HepG2 (cell line): ENCODE data around the gene CTDSPL2. TPM values are rescaled to one million over a fixed set of nuclear protein-coding genes. Genes with fewer than 3 reads are reported as not detected.

Experiments used
- BCL3 ChIP-seq: sonication (generic); formaldehyde crosslinking; IDR thresholded peaks from 2 replicates; pipeline ENCODE4 v1.5.1; 2020; ENCODE audit warnings: mild to moderate bottlenecking, missing genetic modification reagents, moderate library complexity
- ETV6 ChIP-seq: sonication (generic); formaldehyde crosslinking; conservative IDR thresholded peaks from 2 replicates; pipeline ENCODE4 v1.4.0; 2020; ENCODE audit warnings: missing genetic modification reagents
- FOXO1 ChIP-seq: sonication (generic); formaldehyde crosslinking; IDR thresholded peaks from 2 replicates; pipeline ENCODE4 v1.4.0; 2020; ENCODE audit warnings: missing genetic modification reagents
- HIVEP1 ChIP-seq: sonication (generic); formaldehyde crosslinking; IDR thresholded peaks from 2 replicates; pipeline ENCODE4 v1.4.0; 2020; ENCODE audit warnings: mild to moderate bottlenecking, missing genetic modification reagents
- HOXA5 ChIP-seq: sonication (generic); formaldehyde crosslinking; IDR thresholded peaks from 2 replicates; pipeline ENCODE4 v1.4.0; 2020; ENCODE audit warnings: missing genetic modification reagents
- KAT7 ChIP-seq: IDR thresholded peaks from 2 replicates; pipeline ENCODE4 v1.6.1; 2018; ENCODE audit warnings: borderline replicate concordance, missing compliant biosample characterization
- NFRKB ChIP-seq: fragments of 450-650 bp; IDR thresholded peaks from 2 replicates; pipeline ENCODE4 v1.6.1; 2017
- U2AF2 ChIP-seq: fragments of 200-400 bp; formaldehyde crosslinking; IDR thresholded peaks from 2 replicates; pipeline ENCODE4 v1.6.1; 2017; ENCODE audit warnings: low read depth, mild to moderate bottlenecking, low read length
- ZBTB4 ChIP-seq: sonication (generic); formaldehyde crosslinking; IDR thresholded peaks from 2 replicates; pipeline ENCODE4 v1.4.0; 2020; ENCODE audit warnings: missing genetic modification reagents, mild to moderate bottlenecking, borderline replicate concordance
- ZFP90 ChIP-seq: sonication (generic); formaldehyde crosslinking; IDR thresholded peaks from 2 replicates; pipeline ENCODE4 v1.8.0; 2022; ENCODE audit warnings: missing genetic modification reagents, mild to moderate bottlenecking, inconsistent platforms, borderline replicate concordance
- ZFX ChIP-seq: sonication (generic); formaldehyde crosslinking; IDR thresholded peaks from 2 replicates; pipeline ENCODE4 v1.4.0; 2020; ENCODE audit warnings: mild to moderate bottlenecking, low read depth, missing genetic modification reagents, moderate library complexity
- ZNF468 ChIP-seq: sonication (generic); formaldehyde crosslinking; IDR thresholded peaks from 2 replicates; pipeline ENCODE4 v1.8.0; 2022; ENCODE audit warnings: mild to moderate bottlenecking, moderate library complexity, missing genetic modification reagents
- ZNF7 ChIP-seq: IDR thresholded peaks from 2 replicates; pipeline ENCODE4 v1.6.1; 2016; ENCODE audit warnings: missing biosample characterization, missing genetic modification reagents
- ZNF720 ChIP-seq: sonication (generic); formaldehyde crosslinking; IDR thresholded peaks from 2 replicates; pipeline ENCODE4 v1.4.0; 2020; ENCODE audit warnings: missing genetic modification reagents
- ZNF746 ChIP-seq: sonication (generic); formaldehyde crosslinking; IDR thresholded peaks from 2 replicates; pipeline ENCODE4 v1.8.0; 2022; ENCODE audit warnings: mild to moderate bottlenecking, missing genetic modification reagents
- ZNF773 ChIP-seq: sonication (generic); formaldehyde crosslinking; IDR thresholded peaks from 2 replicates; pipeline ENCODE4 v1.4.0; 2020; ENCODE audit warnings: missing genetic modification reagents, borderline replicate concordance
- polyA plus RNA-seq, 8 experiments: library from polyadenylated mRNA; depleted of rRNA in 3 of 8; stranded (reverse) in 7 of 8; unstranded in 1 of 8; fragments of >200 nt; fragmentation: Illumina TruSeq in 4 of 8; extraction: Trizol in 4 of 8; gene quantifications; 2 replicates each; pipeline versions ENCODE4 v1.2.1 to v1.2.3, GENCODE V29; 2011 to 2016; ENCODE audit warnings: low read depth in 4 of 8, missing spikeins in 1 of 8, mixed read lengths in 1 of 8; ENCODE audit not compliant: insufficient read depth in 1 of 8
- total RNA-seq, 5 experiments: library from RNA; depleted of rRNA; stranded (reverse); fragments of >200 nt; fragmentation: Illumina TruSeq; extraction: Trizol; gene quantifications; 2 replicates each; pipeline ENCODE4 v1.2.3, GENCODE V29; 2016; ENCODE audit warnings: low read depth in 1 of 5
- TF ChIP-seq, protein P1 (sequence below): fragments of 450-650 bp; IDR thresholded peaks from 2 replicates; pipeline ENCODE4 v1.6.1; 2016
- TF ChIP-seq, protein P2 (sequence below): sonication (generic); formaldehyde crosslinking; IDR thresholded peaks from 2 replicates; pipeline ENCODE4 v1.8.1; 2023; ENCODE audit warnings: mild to moderate bottlenecking, moderate library complexity, missing genetic modification reagents
- TF ChIP-seq, protein P3 (sequence below): sonication (generic); formaldehyde crosslinking; IDR thresholded peaks from 2 replicates; pipeline ENCODE4 v1.4.0; 2020; ENCODE audit warnings: mild to moderate bottlenecking, missing genetic modification reagents, borderline replicate concordance

CTDSPL2 gene
- total and polyA plus RNA-seq, 2 of the 13 experiments (the other 11 are each of a cell fraction or from before 2014, with no cell fraction given), result 37.4 to 56.2 TPM

- TF ChIP-seq, protein P1, sequence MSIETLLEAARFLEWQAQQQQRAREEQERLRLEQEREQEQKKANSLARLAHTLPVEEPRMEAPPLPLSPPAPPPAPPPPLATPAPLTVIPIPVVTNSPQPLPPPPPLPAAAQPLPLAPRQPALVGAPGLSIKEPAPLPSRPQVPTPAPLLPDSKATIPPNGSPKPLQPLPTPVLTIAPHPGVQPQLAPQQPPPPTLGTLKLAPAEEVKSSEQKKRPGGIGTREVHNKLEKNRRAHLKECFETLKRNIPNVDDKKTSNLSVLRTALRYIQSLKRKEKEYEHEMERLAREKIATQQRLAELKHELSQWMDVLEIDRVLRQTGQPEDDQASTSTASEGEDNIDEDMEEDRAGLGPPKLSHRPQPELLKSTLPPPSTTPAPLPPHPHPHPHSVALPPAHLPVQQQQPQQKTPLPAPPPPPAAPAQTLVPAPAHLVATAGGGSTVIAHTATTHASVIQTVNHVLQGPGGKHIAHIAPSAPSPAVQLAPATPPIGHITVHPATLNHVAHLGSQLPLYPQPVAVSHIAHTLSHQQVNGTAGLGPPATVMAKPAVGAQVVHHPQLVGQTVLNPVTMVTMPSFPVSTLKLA, result 0 out of 2 replicates have a peak, but pooled peaks have one; percentile 18
- TF ChIP-seq ZNF7 (CRISPR knock-in tag), result no peak
- no peak for TF ChIP-seq U2AF2
- TF ChIP-seq HOXA5, result peak; percentile 31
- no peak for TF ChIP-seq NFRKB
- TF ChIP-seq KAT7 (CRISPR knock-in tag), result peak; percentile 83
- TF ChIP-seq, protein P2, sequence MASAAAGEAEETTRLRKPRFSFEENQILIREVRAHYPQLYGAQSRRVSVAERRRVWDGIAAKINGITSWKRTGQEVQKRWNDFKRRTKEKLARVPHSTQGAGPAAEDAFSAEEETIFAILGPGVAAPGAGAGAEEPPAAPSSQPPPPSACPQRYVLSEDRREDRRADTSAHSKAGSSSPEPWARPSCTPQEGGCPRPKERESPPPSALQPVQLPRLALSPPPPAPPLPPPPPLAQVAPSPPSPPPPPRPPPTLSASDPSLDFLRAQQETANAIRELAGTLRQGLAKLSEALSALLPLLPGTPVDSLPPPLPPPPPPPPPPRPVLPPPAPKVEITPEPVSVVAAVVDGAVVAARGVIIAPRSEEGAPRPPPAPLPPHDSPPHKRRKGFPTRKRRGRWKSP (CRISPR knock-in tag), result peak; percentile 65
- peak; percentile 42; the same call in 1 of the 2 replicates for TF ChIP-seq ZNF773 (CRISPR knock-in tag)
- TF ChIP-seq, protein P3, sequence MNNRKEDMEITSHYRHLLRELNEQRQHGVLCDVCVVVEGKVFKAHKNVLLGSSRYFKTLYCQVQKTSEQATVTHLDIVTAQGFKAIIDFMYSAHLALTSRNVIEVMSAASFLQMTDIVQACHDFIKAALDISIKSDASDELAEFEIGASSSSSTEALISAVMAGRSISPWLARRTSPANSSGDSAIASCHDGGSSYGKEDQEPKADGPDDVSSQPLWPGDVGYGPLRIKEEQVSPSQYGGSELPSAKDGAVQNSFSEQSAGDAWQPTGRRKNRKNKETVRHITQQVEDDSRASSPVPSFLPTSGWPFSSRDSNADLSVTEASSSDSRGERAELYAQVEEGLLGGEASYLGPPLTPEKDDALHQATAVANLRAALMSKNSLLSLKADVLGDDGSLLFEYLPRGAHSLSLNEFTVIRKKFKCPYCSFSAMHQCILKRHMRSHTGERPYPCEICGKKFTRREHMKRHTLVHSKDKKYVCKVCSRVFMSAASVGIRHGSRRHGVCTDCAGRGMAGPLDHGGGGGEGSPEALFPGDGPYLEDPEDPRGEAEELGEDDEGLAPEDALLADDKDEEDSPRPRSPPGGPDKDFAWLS (CRISPR knock-in tag), result no peak
- TF ChIP-seq ETV6 (CRISPR knock-in tag), result 0 out of 2 replicates have a peak, but pooled peaks have one; percentile 39
- peak; percentile 18; the same call in 1 of the 2 replicates for TF ChIP-seq FOXO1 (CRISPR knock-in tag)
- TF ChIP-seq ZFX (CRISPR knock-in tag), result peak; percentile 87
- no peak for TF ChIP-seq ZNF468
- TF ChIP-seq ZNF746 (CRISPR knock-in tag), result 0 out of 2 replicates have a peak, but pooled peaks have one; percentile 29
- peak; percentile 68; the same call in 1 of the 2 replicates for TF ChIP-seq BCL3 (CRISPR knock-in tag)
- no peak for TF ChIP-seq ZFP90
- TF ChIP-seq HIVEP1 (CRISPR knock-in tag), result no peak
- no peak for TF ChIP-seq ZNF720 (CRISPR knock-in tag)
- TF ChIP-seq ZBTB4 (CRISPR knock-in tag), result peak; percentile 86
These were observed 109.7 kb downstream of the CTDSPL2 start, which contains the start of gene EIF3J (continued) for GRCh38 chr15:44536962-44537734.
